K562 (cell line): ENCODE results near the gene GATB. TPM values are rescaled to one million over a fixed set of nuclear protein-coding genes. Genes with fewer than 3 reads are reported as not detected.

Source experiments
- ATAC-seq: fragments of 200-7000 bp; cut with Tn5 transposase; 3 replicates; pipeline ENCODE4 v1.9.1; 2020; ENCODE audit warnings: moderate library complexity
- BruUV-seq: library from RNA; stranded (reverse); fragments of 400-500 nt; replicated peaks from 2 replicates; lab custom pipeline; 2021; lab: Mats Ljungman, UMichigan
- CTCF ChIA-PET: fragments of 300-600 bp; formaldehyde crosslinking; extraction: SDS; loops from one replicate; lab custom pipeline; 2021; ENCODE audit warnings: low intra/inter-chr PET ratio; lab: Yijun Ruan, JAX
- POLR2A ChIA-PET: fragments of 300-600, 350-650 bp; sonication (Branson Sonifier 250); formaldehyde crosslinking; extraction: SDS; loops from one replicate; lab custom pipeline; 2021; ENCODE audit warnings: antibody characterized with exemption, inconsistent platforms; lab: Yijun Ruan, JAX
- DNase-seq, 4 experiments: peaks; one replicate each; pipeline versions ENCODE4 v3.0.0 to v3.0.0-alpha.2; 2011 to 2018; ENCODE audit warnings: low spot score in 3 of 4, mixed read lengths in 3 of 4; ENCODE audit errors: extremely low read depth in 1 of 4
- FAIRE-seq: peaks from 2 replicates; lab custom pipeline; 2011; peaks lifted over from hg19 to GRCh38; lab: Jason Lieb, UNC
- H2AFZ ChIP-seq: 2 replicates; pipeline ENCODE4 v1.6.0; 2011; ENCODE audit warnings: low read depth, low read length, control low read depth, inconsistent platforms
- H3K27ac ChIP-seq: fragments of 200-600 bp; 3 replicates; pipeline ENCODE4 v1.8.0; 2011; ENCODE audit warnings: low read depth, mild to moderate bottlenecking, control low read depth, inconsistent platforms, low read length, moderate library complexity, mixed read lengths; ENCODE audit errors: extremely low read depth
- H3K27me3 ChIP-seq, 2 experiments: fragments of 300-600 bp in 1 of 2; 2 replicates in 1 of 2; 3 replicates in 1 of 2; pipeline versions ENCODE4 v1.6.0 to v1.8.0; 2011; ENCODE audit warnings: inconsistent platforms in 2 of 2, low read length in 2 of 2, mild to moderate bottlenecking in 1 of 2, mixed read lengths in 1 of 2, moderate library complexity in 1 of 2; ENCODE audit not compliant: control insufficient read depth in 2 of 2, insufficient read depth in 2 of 2
- H3K36me3 ChIP-seq: fragments of 300-600 bp; 3 replicates; pipeline ENCODE4 v1.8.0; 2011; ENCODE audit warnings: mild to moderate bottlenecking, low read length, inconsistent platforms; ENCODE audit not compliant: control insufficient read depth, insufficient read depth
- H3K4me1 ChIP-seq, 2 experiments: fragments of 200-600 bp in 1 of 2; replicated peaks in 1 of 2; 2 replicates in 1 of 2; 3 replicates in 1 of 2; pipeline versions ENCODE4 v1.5.1 to v1.8.0; 2011; ENCODE audit warnings: inconsistent platforms in 2 of 2, low read length in 2 of 2, mild to moderate bottlenecking in 1 of 2, mixed read lengths in 1 of 2, moderate library complexity in 1 of 2; ENCODE audit not compliant: control insufficient read depth in 2 of 2, insufficient read depth in 2 of 2
- H3K4me2 ChIP-seq: 2 replicates; pipeline ENCODE4 v1.6.1; 2011; ENCODE audit warnings: low read length, control low read depth, inconsistent platforms, mixed read lengths; ENCODE audit not compliant: insufficient read depth
- H3K4me3 ChIP-seq: fragments of 200-600 bp; sonication (generic), shearing (Covaris generic); 2 replicates; pipeline ENCODE4 v1.5.1; 2016; ENCODE audit warnings: control low read depth, inconsistent platforms
- H3K79me2 ChIP-seq: fragments of 200-600 bp; 3 replicates; pipeline ENCODE4 v1.8.0; 2011; ENCODE audit warnings: low read length, inconsistent platforms; ENCODE audit not compliant: control insufficient read depth, insufficient read depth
- H3K9ac ChIP-seq, 2 experiments: 2 replicates each; pipeline versions ENCODE4 v1.6.0 to v1.6.1; 2011; ENCODE audit warnings: low read depth in 2 of 2, low read length in 2 of 2, control low read depth in 1 of 2, inconsistent platforms in 1 of 2, mild to moderate bottlenecking in 1 of 2, mixed read lengths in 1 of 2; ENCODE audit not compliant: insufficient read depth in 1 of 2
- H3K9me1 ChIP-seq: one replicate; pipeline ENCODE4 v1.6.0; 2011; ENCODE audit warnings: inconsistent platforms, mild to moderate bottlenecking, low read length, moderate library complexity; ENCODE audit not compliant: control insufficient read depth, insufficient read depth
- H3K9me3 ChIP-seq: replicated peaks from 2 replicates; pipeline ENCODE4 v1.5.1; 2011; ENCODE audit warnings: low read depth, low read length, inconsistent platforms; ENCODE audit not compliant: control insufficient read depth, insufficient read depth
- H4K20me1 ChIP-seq: replicated peaks from 2 replicates; pipeline ENCODE4 v1.6.1; 2011; ENCODE audit warnings: low read length, inconsistent platforms, mixed read lengths; ENCODE audit not compliant: control insufficient read depth, insufficient read depth
- DMBX1 ChIP-seq: fragments of 250-450 bp; sonication (Bioruptor Pico); IDR thresholded peaks from 2 replicates; pipeline ENCODE4 v1.8.0; 2022; ENCODE audit warnings: inconsistent platforms, mild to moderate bottlenecking, moderate library complexity, borderline replicate concordance
- FOXJ3 ChIP-seq: sonication (generic); formaldehyde crosslinking; IDR thresholded peaks from 2 replicates; pipeline ENCODE4 v1.4.0; 2020; ENCODE audit warnings: mild to moderate bottlenecking, missing genetic modification reagents
- HDAC2 ChIP-seq: fragments of 450-650 bp; IDR thresholded peaks from 2 replicates; pipeline ENCODE4 v1.6.1; 2016; ENCODE audit warnings: mild to moderate bottlenecking
- KHSRP ChIP-seq: fragments of 450-650 bp; IDR thresholded peaks from 2 replicates; pipeline ENCODE4 v1.6.1; 2017
- MCM3 ChIP-seq: fragments of 450-650 bp; IDR thresholded peaks from 2 replicates; pipeline ENCODE4 v1.6.1; 2016
- MTA3 ChIP-seq: fragments of 450-650 bp; formaldehyde crosslinking; IDR thresholded peaks from 2 replicates; pipeline ENCODE4 v1.6.1; 2017; ENCODE audit warnings: mild to moderate bottlenecking, borderline replicate concordance
- NCOR1 ChIP-seq: fragments of 450-650 bp; IDR thresholded peaks from 2 replicates; pipeline ENCODE4 v1.6.1; 2016; ENCODE audit warnings: mild to moderate bottlenecking, moderate library complexity
- POLR2B ChIP-seq: fragments of 450-650 bp; IDR thresholded peaks from 2 replicates; pipeline ENCODE4 v1.6.1; 2018; ENCODE audit warnings: low read depth; ENCODE audit not compliant: partially characterized antibody
- POLR3G ChIP-seq: IDR thresholded peaks from 2 replicates; pipeline ENCODE4 v1.6.1; 2011; ENCODE audit not compliant: insufficient read length, insufficient replicate concordance; ENCODE audit errors: extremely low read depth
- TOE1 ChIP-seq, 2 experiments: fragments of 450-650 bp in 1 of 2; sonication (generic) in 1 of 2; formaldehyde crosslinking in 1 of 2; IDR thresholded peaks; 2 replicates each; pipeline versions ENCODE4 v1.7.1 to v1.8.0; 2016 to 2022; ENCODE audit warnings: borderline replicate concordance in 2 of 2, mild to moderate bottlenecking in 2 of 2, antibody characterized with exemption in 1 of 2, inconsistent platforms in 1 of 2, low read depth in 1 of 2, missing genetic modification reagents in 1 of 2, moderate library complexity in 1 of 2
- ZFP36 ChIP-seq: fragments of 150-350 bp; IDR thresholded peaks from 2 replicates; pipeline ENCODE4 v1.6.1; 2018; ENCODE audit warnings: low read length, low read depth; ENCODE audit not compliant: partially characterized antibody
- ZNF3 ChIP-seq: fragments of 250-450 bp; sonication (Bioruptor Pico); IDR thresholded peaks from 2 replicates; pipeline ENCODE4 v1.5.0; 2021; ENCODE audit warnings: mild to moderate bottlenecking, moderate library complexity
- ZNF586 ChIP-seq: fragments of 450-650 bp; formaldehyde crosslinking; conservative IDR thresholded peaks from 2 replicates; pipeline ENCODE4 v1.4.0; 2020; ENCODE audit warnings: mild to moderate bottlenecking, moderate library complexity
- ZNF695 ChIP-seq: fragments of 450-650 bp; formaldehyde crosslinking; IDR thresholded peaks from 2 replicates; pipeline ENCODE4 v1.4.0; 2020; ENCODE audit warnings: mild to moderate bottlenecking, moderate library complexity
- WGBS: fragments of 100-300 bp; shearing (Covaris generic); methylation state at CpG from one replicate; pipeline ENCODE4 v1.1.6; 2016; ENCODE audit warnings: low coverage, mixed read lengths; ENCODE audit not compliant: insufficient coverage; ENCODE audit errors: missing lambda C conversion rate; 5-methylcytosine and 5-hydroxymethylcytosine counted together
- in situ Hi-C: fragments of 300-500 bp; cut with MboI; formaldehyde crosslinking; loops from 4 replicates; pipeline ENCODE4 v1.15.0; 2018; ENCODE audit warnings: inconsistent platforms, mixed read lengths
- intact Hi-C: fragments of 100-400 bp; cut with micrococcal nuclease; formaldehyde crosslinking; loops from 2 replicates; pipeline ENCODE4 v1.14.2; 2022
- polyA plus RNA-seq, 8 experiments: library from polyadenylated mRNA; depleted of rRNA in 4 of 8; stranded (reverse) in 5 of 8; unstranded in 3 of 8; fragments of >200 nt; fragmentation: Nextera tagmentation in 2 of 8; fragmentation: Illumina TruSeq in 1 of 8; extraction: Ambion mirVana in 2 of 8; extraction: Trizol in 1 of 8; gene quantifications; 2 replicates each; pipeline versions ENCODE4 v1.2.1 to v1.2.3, GENCODE V29; 2011 to 2014; ENCODE audit warnings: inconsistent platforms in 1 of 8, missing spikeins in 1 of 8
- total RNA-seq, 7 experiments: library from RNA; depleted of rRNA in 6 of 7; stranded (reverse); fragments of >200 nt in 6 of 7; fragmentation: Illumina TruSeq in 2 of 7; extraction: Trizol in 2 of 7; gene quantifications; 2 replicates each; pipeline versions ENCODE4 v1.2.1 to v1.2.3, GENCODE V29; 2011 to 2021; ENCODE audit warnings: low replicate concordance in 1 of 7
- TF ChIP-seq, protein P1 (sequence below): sonication (generic); formaldehyde crosslinking; IDR thresholded peaks from 2 replicates; pipeline ENCODE4 v1.8.0; 2022; ENCODE audit warnings: mild to moderate bottlenecking, missing genetic modification reagents, borderline replicate concordance
- TF ChIP-seq, protein P2 (sequence below), 2 experiments: fragments of 250-450 bp in 1 of 2; fragments of 450-650 bp in 1 of 2; sonication (Bioruptor Pico) in 1 of 2; IDR thresholded peaks; 2 replicates each; pipeline versions ENCODE4 v1.6.1 to v1.8.0; 2016 to 2021; ENCODE audit warnings: mild to moderate bottlenecking in 2 of 2, moderate library complexity in 2 of 2, missing compliant biosample characterization in 1 of 2, missing genetic modification characterization in 1 of 2
- TF ChIP-seq, protein P3 (sequence below), 3 experiments: fragments of 200-800 bp in 1 of 3; sonication (Bioruptor generic) in 1 of 3; sonication (generic) in 1 of 3; formaldehyde crosslinking in 1 of 3; IDR thresholded peaks; 2 replicates each; pipeline versions ENCODE4 v1.6.1 to v1.8.0; 2016 to 2022; ENCODE audit warnings: mild to moderate bottlenecking in 2 of 3, missing compliant biosample characterization in 2 of 3, missing genetic modification characterization in 2 of 3, missing genetic modification reagents in 1 of 3

The GATB gene
- total and polyA plus RNA-seq, 9 of the 15 experiments (the other 6 are each of a cell fraction or from before 2014, with no cell fraction given): 15.3 to 31.8 (median 26.2) TPM

DNA sequence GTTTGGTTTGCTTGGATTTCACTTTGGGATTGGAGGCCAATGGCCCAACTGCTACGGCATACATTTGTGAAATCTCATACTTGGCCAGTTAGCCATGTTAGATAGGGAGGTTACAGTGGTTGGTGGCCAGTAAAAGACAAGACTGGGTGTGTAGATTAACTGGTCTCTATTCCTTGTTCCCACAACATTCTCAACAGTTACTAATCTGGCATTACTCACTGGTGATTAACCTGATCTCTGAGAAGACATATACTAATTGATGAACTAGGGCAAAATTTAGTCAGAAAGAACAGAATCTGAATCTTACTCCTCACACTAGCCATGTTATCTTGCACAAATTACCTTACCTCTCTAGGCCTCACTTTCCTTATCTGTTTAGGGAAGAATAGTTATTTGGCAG lies 33.4 kb downstream of the GATB start:
- no peak overlapping the region for H3K4me2 ChIP-seq
- FAIRE-seq (no peak), DNase-seq (no peak), ATAC-seq (no peak)
- H3K36me3 ChIP-seq: no peaks in the 10 kb centered on the region; the same call in 2 of the 3 replicates
- H3K79me2 ChIP-seq: no peaks in the 10 kb centered on the region
- H3K4me3 ChIP-seq: no peak overlapping the region
- intact Hi-C loops: no loop called here
- no peak overlapping the region for H3K9ac ChIP-seq
- CTCF ChIA-PET: no interaction called here
- WGBS: 70% methylated on average over 1 of the region's 1 CpG
- no peaks in the 10 kb centered on the region for H4K20me1 ChIP-seq
- H3K9me3 ChIP-seq: no peaks in the 10 kb centered on the region
- TF ChIP-seq TOE1 (IDR thresholded peaks at IDR 0.05; ENCODE audit: borderline replicate concordance): no peak
- TF ChIP-seq TOE1 (CRISPR knock-in tag; IDR thresholded peaks at IDR 0.05; ENCODE audit: borderline replicate concordance, low read depth): no peak
- no peak for TF ChIP-seq MCM3
- TF ChIP-seq ZNF695 (CRISPR knock-in tag): no peak
- TF ChIP-seq MTA3: no peak
- TF ChIP-seq, protein P1, sequence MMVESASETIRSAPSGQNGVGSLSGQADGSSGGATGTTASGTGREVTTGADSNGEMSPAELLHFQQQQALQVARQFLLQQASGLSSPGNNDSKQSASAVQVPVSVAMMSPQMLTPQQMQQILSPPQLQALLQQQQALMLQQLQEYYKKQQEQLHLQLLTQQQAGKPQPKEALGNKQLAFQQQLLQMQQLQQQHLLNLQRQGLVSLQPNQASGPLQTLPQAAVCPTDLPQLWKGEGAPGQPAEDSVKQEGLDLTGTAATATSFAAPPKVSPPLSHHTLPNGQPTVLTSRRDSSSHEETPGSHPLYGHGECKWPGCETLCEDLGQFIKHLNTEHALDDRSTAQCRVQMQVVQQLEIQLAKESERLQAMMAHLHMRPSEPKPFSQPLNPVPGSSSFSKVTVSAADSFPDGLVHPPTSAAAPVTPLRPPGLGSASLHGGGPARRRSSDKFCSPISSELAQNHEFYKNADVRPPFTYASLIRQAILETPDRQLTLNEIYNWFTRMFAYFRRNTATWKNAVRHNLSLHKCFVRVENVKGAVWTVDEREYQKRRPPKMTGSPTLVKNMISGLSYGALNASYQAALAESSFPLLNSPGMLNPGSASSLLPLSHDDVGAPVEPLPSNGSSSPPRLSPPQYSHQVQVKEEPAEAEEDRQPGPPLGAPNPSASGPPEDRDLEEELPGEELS (CRISPR knock-in tag): no peak
- no peak for TF ChIP-seq POLR3G
- TF ChIP-seq DMBX1 (CRISPR knock-in tag): no peak
- TF ChIP-seq, protein P2, sequence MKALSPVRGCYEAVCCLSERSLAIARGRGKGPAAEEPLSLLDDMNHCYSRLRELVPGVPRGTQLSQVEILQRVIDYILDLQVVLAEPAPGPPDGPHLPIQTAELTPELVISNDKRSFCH (CRISPR knock-in tag; IDR thresholded peaks at IDR 0.05): no peak
- TF ChIP-seq, protein P2 (tag; IDR thresholded peaks at IDR 0.05): no peak
- TF ChIP-seq, protein P3, sequence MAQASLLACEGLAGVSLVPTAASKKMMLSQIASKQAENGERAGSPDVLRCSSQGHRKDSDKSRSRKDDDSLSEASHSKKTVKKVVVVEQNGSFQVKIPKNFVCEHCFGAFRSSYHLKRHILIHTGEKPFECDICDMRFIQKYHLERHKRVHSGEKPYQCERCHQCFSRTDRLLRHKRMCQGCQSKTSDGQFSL (CRISPR knock-in tag; IDR thresholded peaks at IDR 0.05): no peak
- TF ChIP-seq, protein P3 (tag; IDR thresholded peaks at IDR 0.05): no peak
- TF ChIP-seq ZNF586 (CRISPR knock-in tag): no peak
- TF ChIP-seq FOXJ3 (CRISPR knock-in tag): no peak
- TF ChIP-seq NCOR1: no peak
- TF ChIP-seq HDAC2: no peak
- TF ChIP-seq KHSRP: no peak
- TF ChIP-seq ZNF3: no peak
- no peak for TF ChIP-seq ZFP36
- TF ChIP-seq POLR2B: no peak
- no peaks in the 10 kb centered on the region for H3K27me3 ChIP-seq
- peaks cover 9 to 10% of the 10 kb centered on the region in 2 experiments for H3K4me1 ChIP-seq
- in situ Hi-C loops: no loop called here
- BruUV-seq: no TSS peak
- no peaks in the 10 kb centered on the region for H3K9me1 ChIP-seq
- POLR2A ChIA-PET: no interaction called here
- H3K27ac ChIP-seq: no peak overlapping the region
- H2AFZ ChIP-seq: no peak overlapping the region
